Measurements from ENCODE around the gene KCNG1. TPM values are rescaled to one million over a fixed set of nuclear protein-coding genes. Genes with fewer than 3 reads are reported as not detected.

KCNG1 gene
- total RNA-seq, 4 donors from 2014 or later: 0.39 to 7.0 (median 0.91) TPM

DNA sequence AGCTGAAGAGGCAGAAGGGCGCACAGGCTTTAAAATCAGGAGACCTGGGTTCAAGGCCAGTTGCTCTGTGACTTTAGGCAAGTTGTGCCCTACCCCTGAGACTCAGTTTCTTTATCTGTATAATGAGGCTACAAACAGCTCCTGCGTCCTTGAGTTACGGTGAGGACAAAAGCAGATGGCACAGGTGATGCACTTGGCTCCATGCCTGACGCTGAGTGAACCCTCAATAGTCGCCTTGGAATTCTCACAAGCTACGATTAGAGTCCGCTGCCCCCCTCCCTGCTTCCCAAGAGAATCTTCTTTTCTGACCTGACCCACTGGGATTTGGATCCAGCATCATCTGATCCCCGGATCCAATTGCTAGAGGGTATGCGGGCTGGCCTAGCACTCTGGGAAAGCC, 6.4 kb downstream of the KCNG1 start:
- no peaks in the 10 kb centered on the region for H3K36me3 ChIP-seq
- H3K4me3 ChIP-seq: no peak overlapping the region
- peaks cover 0 to 20% of the 10 kb centered on the region in 2 donors for H3K27me3 ChIP-seq
- no peak for TF ChIP-seq EP300 (IDR thresholded peaks at IDR 0.05)
- TF ChIP-seq POLR2A (IDR thresholded peaks at IDR 0.05): no peak
- TF ChIP-seq CTCF (IDR thresholded peaks at IDR 0.05): no peak
- DNase-seq (ENCODE audit: low spot score in 2 of 2): no peak
- no peak overlapping the region for H3K27ac ChIP-seq
- peaks cover 0 to 2% (median 0%) of the 10 kb centered on the region in 4 donors for H3K4me1 ChIP-seq
- 88% methylated on average over 9 of the region's 9 CpGs for WGBS, 2 donors
- H3K9me3 ChIP-seq: no peaks in the 10 kb centered on the region

DNA sequence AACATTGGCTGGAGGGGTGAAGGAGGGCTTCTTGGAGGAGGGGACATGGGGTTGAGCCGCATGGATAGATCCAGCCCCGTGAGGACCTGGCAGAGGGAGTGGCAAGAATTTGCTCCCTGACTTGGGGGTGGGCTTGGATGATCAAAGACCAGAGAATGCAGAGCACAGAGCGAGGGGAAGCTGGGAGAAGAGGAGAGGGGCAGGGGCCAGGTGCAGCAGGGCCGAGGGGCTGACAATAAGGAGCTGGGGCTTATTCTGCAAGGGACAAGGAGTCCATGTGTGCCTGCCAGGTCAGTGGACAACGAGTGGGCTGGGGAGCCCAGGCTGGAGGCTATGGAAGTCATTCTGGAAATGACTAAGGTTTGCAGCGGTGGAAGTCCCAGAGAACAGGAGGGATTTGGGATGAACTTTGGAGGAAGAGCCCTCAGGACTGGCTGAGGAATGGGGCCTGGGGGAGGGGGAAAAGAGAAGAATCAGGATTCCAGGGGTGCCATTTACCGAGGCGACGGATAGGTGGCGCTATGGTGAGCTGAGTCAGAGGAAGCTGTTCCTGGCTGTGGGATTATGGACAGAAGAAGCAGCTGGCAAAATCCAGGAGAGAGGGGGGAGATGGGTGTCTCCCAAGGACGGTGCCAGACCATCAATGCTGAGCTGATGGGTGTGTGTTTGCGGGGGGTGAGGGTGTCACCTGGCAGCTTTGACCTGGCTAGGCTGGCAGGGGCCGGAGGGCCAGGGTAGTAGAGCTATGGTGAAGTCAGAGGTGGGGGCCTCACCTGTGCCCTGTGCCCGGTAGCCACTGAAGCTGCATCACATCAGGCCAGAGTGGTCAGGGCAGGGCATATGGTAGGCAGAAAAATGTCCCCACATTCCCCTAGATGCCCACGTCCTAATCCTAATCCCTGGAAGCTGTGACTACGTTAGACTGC, 7.8 kb downstream of the KCNG1 start:
- H3K27me3 ChIP-seq: peaks cover 0 to 5% of the 10 kb centered on the region in 2 donors
- peaks cover 0 to 2% (median 0%) of the 10 kb centered on the region in 4 donors for H3K4me1 ChIP-seq
- no peak for TF ChIP-seq EP300 (IDR thresholded peaks at IDR 0.05)
- peak; percentile 31 to 56 (median 40) for TF ChIP-seq CTCF (IDR thresholded peaks at IDR 0.05)
- WGBS, 2 donors: 38 to 43% methylated on average over 16 of the region's 16 CpGs
- no peak overlapping the region for H3K27ac ChIP-seq
- H3K4me3 ChIP-seq: no peak overlapping the region
- no peak for DNase-seq (ENCODE audit: low spot score in 2 of 2)
- no peaks in the 10 kb centered on the region for H3K36me3 ChIP-seq
- no peaks in the 10 kb centered on the region for H3K9me3 ChIP-seq

DNA sequence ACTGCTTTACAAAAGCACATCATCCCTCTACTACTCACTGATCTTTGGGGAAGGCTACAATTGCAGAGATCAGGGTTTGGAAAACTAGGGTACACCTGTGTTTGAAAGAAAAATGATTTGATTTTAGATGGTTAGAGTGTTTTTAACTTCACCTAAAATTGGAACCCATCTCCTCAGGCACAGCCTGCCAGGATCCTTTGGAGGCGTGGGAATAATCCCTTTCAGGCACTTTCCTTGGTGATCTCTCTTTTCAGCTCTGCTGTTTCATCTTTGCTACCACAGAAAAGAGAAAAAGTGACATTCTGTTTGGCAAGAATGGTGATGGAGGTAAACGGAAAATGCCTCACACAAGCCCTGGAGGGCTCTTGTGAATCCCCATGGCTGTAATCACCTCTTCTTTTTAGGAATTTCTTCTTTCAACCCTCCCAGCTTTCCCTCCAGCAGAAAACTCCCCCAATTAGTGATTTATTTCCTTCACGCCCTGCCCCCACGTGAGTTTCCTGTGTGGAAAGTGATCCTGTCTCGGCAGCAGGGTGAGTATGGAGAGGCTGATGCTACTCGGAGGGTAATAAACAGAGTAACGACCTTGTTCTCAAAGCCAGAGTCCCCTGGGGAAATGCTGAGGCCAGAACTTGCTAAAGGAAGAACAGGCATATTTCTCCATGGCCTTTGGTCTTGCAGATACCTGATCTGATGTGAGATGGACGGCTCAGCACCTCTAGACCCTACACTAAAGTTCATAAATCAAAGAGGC, 9.2 kb downstream of the KCNG1 start:
- WGBS, 2 donors: 31 to 45% methylated on average over 8 of the region's 8 CpGs
- Histone ChIP-seq H3K4me1 (peaks cover 0 to 2% (median 0%) of the 10 kb centered on the region in 4 donors), H3K4me3 (no peak overlapping the region), H3K27me3 (peaks cover 0 to 5% of the 10 kb centered on the region in 2 donors), H3K36me3 (no peaks in the 10 kb centered on the region), H3K27ac (no peak overlapping the region), H3K9me3 (no peaks in the 10 kb centered on the region)
- no peak for DNase-seq (ENCODE audit: low spot score in 2 of 2)
- no peak for TF ChIP-seq POLR2A (IDR thresholded peaks at IDR 0.05)
- no peak for TF ChIP-seq EP300 (IDR thresholded peaks at IDR 0.05)
- no peak for TF ChIP-seq CTCF (IDR thresholded peaks at IDR 0.05)

DNA sequence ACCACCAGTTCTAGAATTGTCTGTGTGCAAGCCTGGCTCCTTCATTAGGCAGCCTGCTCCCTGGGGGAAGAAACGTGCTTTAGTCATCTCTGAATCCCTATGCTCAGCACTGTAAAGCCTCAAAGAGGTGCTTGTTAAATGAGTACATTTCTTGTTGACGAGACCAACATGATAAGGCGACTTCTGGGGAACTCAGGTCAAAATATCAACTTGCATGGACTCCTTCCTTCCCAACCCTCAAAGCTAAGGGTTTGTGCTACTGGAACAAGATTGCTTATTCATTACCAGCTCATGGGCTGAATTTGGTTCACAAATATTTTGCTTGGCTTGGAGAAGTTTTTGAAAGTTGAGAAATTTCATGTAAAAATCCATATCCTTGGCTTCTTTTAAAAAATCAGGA, 10.6 kb downstream of the KCNG1 start:
- no peak for DNase-seq (ENCODE audit: low spot score in 2 of 2)
- Histone ChIP-seq H3K27ac (no peak overlapping the region), H3K36me3 (no peaks in the 10 kb centered on the region), H3K9me3 (no peaks in the 10 kb centered on the region), H3K27me3 (peaks cover 0 to 5% of the 10 kb centered on the region in 2 donors), H3K4me1 (peaks cover 0 to 2% (median 0%) of the 10 kb centered on the region in 4 donors), H3K4me3 (no peak overlapping the region)
- WGBS, 2 donors: 34 to 53% methylated on average over 3 of the region's 3 CpGs
- TF ChIP-seq CTCF (IDR thresholded peaks at IDR 0.05): no peak
- TF ChIP-seq POLR2A (IDR thresholded peaks at IDR 0.05): no peak
- TF ChIP-seq EP300 (IDR thresholded peaks at IDR 0.05): no peak

DNA sequence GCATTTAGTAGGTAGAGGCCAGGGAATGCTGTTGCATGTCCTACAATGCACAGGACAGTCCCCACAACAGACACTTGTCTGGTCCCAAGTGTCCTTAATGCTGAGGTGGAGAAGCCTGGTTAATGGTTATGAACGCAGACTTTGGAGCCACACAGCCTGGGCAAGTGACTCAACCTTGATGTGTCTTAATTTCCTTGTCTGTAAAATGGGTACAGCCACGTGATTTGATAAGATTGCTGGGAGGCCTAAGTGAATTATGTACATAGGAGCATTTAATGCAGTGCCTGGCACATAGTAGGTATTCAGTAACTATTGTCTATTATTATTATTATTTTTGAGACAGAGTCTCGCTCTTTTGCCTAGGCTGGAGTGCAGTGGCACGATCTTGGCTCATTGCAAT, 11.4 kb downstream of the KCNG1 start:
- Histone ChIP-seq H3K27ac (no peak overlapping the region), H3K27me3 (peaks cover 0 to 5% of the 10 kb centered on the region in 2 donors), H3K36me3 (no peaks in the 10 kb centered on the region), H3K9me3 (no peaks in the 10 kb centered on the region), H3K4me3 (no peak overlapping the region), H3K4me1 (peaks cover 0 to 2% (median 0%) of the 10 kb centered on the region in 4 donors)
- DNase-seq (ENCODE audit: low spot score in 2 of 2): no peak
- TF ChIP-seq EP300 (IDR thresholded peaks at IDR 0.05) (no peak), POLR2A (IDR thresholded peaks at IDR 0.05) (no peak)
- WGBS, 2 donors: 90 to 95% methylated on average over 4 of the region's 4 CpGs

Data from tibial nerve (tissue), 4 donors.